ENCODE measurements around the gene KRTAP4-8. TPM values are rescaled to one million over a fixed set of nuclear protein-coding genes. Genes with fewer than 3 reads are reported as not detected.
"Not testable (repeated sequence)": the region's sequence is repeated elsewhere in the genome, so short reads cannot be mapped to it uniquely, and the experiment has no call there.

KRTAP4-8 gene
- not detected for total RNA-seq

- H3K36me3 Mint-ChIP-seq, result no peaks in the 10 kb centered on the region
- H3K4me3 Mint-ChIP-seq, result no peak within 1 kb of the TSS
- intact Hi-C loops (cut with micrococcal nuclease), result no loop called here
- H3K27me3 Mint-ChIP-seq, result peaks cover 7% of the 10 kb centered on the region
- POLR2A ChIA-PET, result no interaction called here
- peaks cover 4% of the 10 kb centered on the region for H3K4me1 Mint-ChIP-seq (ENCODE audit: low read depth)
- H3K9me3 Mint-ChIP-seq, result peaks cover 1% of the 10 kb centered on the region
- CTCF ChIA-PET, result interaction anchor here (0.6 kb wide), 1 partner anchor 20 kb away, joined by 3 read pairs; the partner anchor contains the start of gene KRTAP4-11
- no peak for DNase-seq
- no peak within 1 kb of the TSS for H3K27ac Mint-ChIP-seq
These were observed at the start of gene KRTAP4-8 for GRCh38 chr17:41098042-41098441. TSS of gene KRTAP4-8 (minus strand) at chr17:41098142. CDS start at chr17:41098084, 58 bp downstream.

- intact Hi-C loops (cut with micrococcal nuclease), result no loop called here
- peaks cover 16% of the 10 kb centered on the region for H3K9me3 Mint-ChIP-seq
- peaks cover 8% of the 10 kb centered on the region for H3K36me3 Mint-ChIP-seq
- ChIA-PET POLR2A (no interaction called here), CTCF (no interaction called here)
- H3K27ac Mint-ChIP-seq, result no peak overlapping the region
- no peaks in the 10 kb centered on the region for H3K27me3 Mint-ChIP-seq
- no peak for DNase-seq
- no peaks in the 10 kb centered on the region for H3K4me1 Mint-ChIP-seq (ENCODE audit: low read depth)
- no peak overlapping the region for H3K4me3 Mint-ChIP-seq
These were observed 47.3 kb upstream of the KRTAP4-8 start for GRCh38 chr17:41145261-41145660.

- no peak overlapping the region for H3K4me3 Mint-ChIP-seq
- peaks cover 8% of the 10 kb centered on the region for H3K36me3 Mint-ChIP-seq
- H3K4me1 Mint-ChIP-seq (ENCODE audit: low read depth), result no peaks in the 10 kb centered on the region
- DNase-seq, result no peak
- H3K27ac Mint-ChIP-seq, result no peak overlapping the region
- POLR2A ChIA-PET, result no interaction called here
- H3K27me3 Mint-ChIP-seq, result no peaks in the 10 kb centered on the region
- peaks cover 16% of the 10 kb centered on the region for H3K9me3 Mint-ChIP-seq
- CTCF ChIA-PET, result no interaction called here
- intact Hi-C loops (cut with micrococcal nuclease), result no loop called here
These were observed 46.9 kb upstream of the KRTAP4-8 start for GRCh38 chr17:41144846-41145245.

GRCh38 chr17:41141361-41141760, 43.4 kb upstream of the KRTAP4-8 start:
- ChIA-PET POLR2A (no interaction called here), CTCF (no interaction called here)
- intact Hi-C loops (cut with micrococcal nuclease), result no loop called here
- Mint-ChIP-seq H3K9me3 (peaks cover 23% of the 10 kb centered on the region), H3K27ac (no peak overlapping the region), H3K4me1 (ENCODE audit: low read depth) (no peaks in the 10 kb centered on the region), H3K4me3 (no peak overlapping the region), H3K27me3 (peaks cover 5% of the 10 kb centered on the region), H3K36me3 (peaks cover 11% of the 10 kb centered on the region)
- DNase-seq, result no peak

- Mint-ChIP-seq H3K4me1 (ENCODE audit: low read depth) (no peaks in the 10 kb centered on the region), H3K27me3 (peaks cover 5% of the 10 kb centered on the region), H3K27ac (no peak within 1 kb of the TSS), H3K9me3 (peaks cover 23% of the 10 kb centered on the region), H3K4me3 (no peak within 1 kb of the TSS), H3K36me3 (peaks cover 11% of the 10 kb centered on the region)
- intact Hi-C loops (cut with micrococcal nuclease), result no loop called here
- no peak for DNase-seq
- ChIA-PET POLR2A (no interaction called here), CTCF (interaction anchor here (0.6 kb wide), 1 partner anchor 102 kb away, joined by 3 read pairs; no protein-coding TSS in a partner anchor)
These were observed 42.6 kb upstream of the KRTAP4-8 start, which contains the start of gene KRTAP4-6 for GRCh38 chr17:41140360-41141131. TSS of gene KRTAP4-6 (minus strand) at chr17:41140544. CDS start at chr17:41140487, 57 bp downstream.

GRCh38 chr17:41139865-41140264, 41.9 kb upstream of the KRTAP4-8 start:
- not testable (repeated sequence) for DNase-seq

GRCh38 chr17:41133880-41134735, 36.2 kb upstream of the KRTAP4-8 start:
- Mint-ChIP-seq H3K9me3 (peaks cover 7% of the 10 kb centered on the region), H3K27me3 (peaks cover 2% of the 10 kb centered on the region), H3K36me3 (no peaks in the 10 kb centered on the region), H3K4me3 (no peak overlapping the region), H3K4me1 (ENCODE audit: low read depth) (peaks cover 15% of the 10 kb centered on the region), H3K27ac (no peak overlapping the region)
- ChIA-PET CTCF (no interaction called here), POLR2A (no interaction called here)
- no peak for DNase-seq
- intact Hi-C loops (cut with micrococcal nuclease), result no loop called here

More at GRCh38 chr17:41139865-41140264, 41.9 kb upstream of the KRTAP4-8 start:
- intact Hi-C loops (cut with micrococcal nuclease); POLR2A ChIA-PET; H3K27me3 Mint-ChIP-seq; H3K4me1 Mint-ChIP-seq (ENCODE audit: low read depth); H3K27ac Mint-ChIP-seq; CTCF ChIA-PET; H3K4me3 Mint-ChIP-seq: not testable (repeated sequence)
- Mint-ChIP-seq H3K9me3 (peaks cover 23% of the 10 kb centered on the region), H3K36me3 (peaks cover 11% of the 10 kb centered on the region)

- no peaks in the 10 kb centered on the region for H3K27me3 Mint-ChIP-seq
- CTCF ChIA-PET, result no interaction called here
- H3K4me3 Mint-ChIP-seq, result no peak overlapping the region
These were observed 34.0 kb upstream of the KRTAP4-8 start for GRCh38 chr17:41131979-41132378.

GRCh38 chr17:41127371-41127770, 29.4 kb upstream of the KRTAP4-8 start:
- peaks cover 6% of the 10 kb centered on the region for H3K9me3 Mint-ChIP-seq
- H3K27me3 Mint-ChIP-seq, result no peaks in the 10 kb centered on the region
- no peak overlapping the region for H3K27ac Mint-ChIP-seq
- intact Hi-C loops (cut with micrococcal nuclease), result no loop called here
- DNase-seq, result no peak
- H3K4me1 Mint-ChIP-seq (ENCODE audit: low read depth), result peaks cover 44% of the 10 kb centered on the region
- H3K4me3 Mint-ChIP-seq, result no peak overlapping the region
- H3K36me3 Mint-ChIP-seq, result no peaks in the 10 kb centered on the region
- ChIA-PET CTCF (no interaction called here), POLR2A (no interaction called here)

More at GRCh38 chr17:41131979-41132378, 34.0 kb upstream of the KRTAP4-8 start:
- Mint-ChIP-seq H3K9me3 (peaks cover 7% of the 10 kb centered on the region), H3K27ac (no peak overlapping the region), H3K4me1 (ENCODE audit: low read depth) (peaks cover 15% of the 10 kb centered on the region), H3K36me3 (no peaks in the 10 kb centered on the region)
- POLR2A ChIA-PET, result no interaction called here
- intact Hi-C loops (cut with micrococcal nuclease), result no loop called here
- DNase-seq, result no peak

GRCh38 chr17:41126412-41126811, 28.5 kb upstream of the KRTAP4-8 start:
- H3K27ac Mint-ChIP-seq, result no peak overlapping the region
- ChIA-PET CTCF (no interaction called here), POLR2A (no interaction called here)
- no peak overlapping the region for H3K4me3 Mint-ChIP-seq
- H3K9me3 Mint-ChIP-seq, result peaks cover 11% of the 10 kb centered on the region
- intact Hi-C loops (cut with micrococcal nuclease), result no loop called here
- H3K4me1 Mint-ChIP-seq (ENCODE audit: low read depth), result peaks cover 40% of the 10 kb centered on the region
- H3K27me3 Mint-ChIP-seq, result no peaks in the 10 kb centered on the region
- DNase-seq, result no peak
- H3K36me3 Mint-ChIP-seq, result no peaks in the 10 kb centered on the region

- H3K36me3 Mint-ChIP-seq, result no peaks in the 10 kb centered on the region
- H3K4me3 Mint-ChIP-seq, result no peak overlapping the region
- no peak for DNase-seq
- H3K9me3 Mint-ChIP-seq, result peaks cover 11% of the 10 kb centered on the region
- H3K27me3 Mint-ChIP-seq, result no peaks in the 10 kb centered on the region
- H3K27ac Mint-ChIP-seq, result no peak overlapping the region
- H3K4me1 Mint-ChIP-seq (ENCODE audit: low read depth), result peaks cover 42% of the 10 kb centered on the region
- intact Hi-C loops (cut with micrococcal nuclease), result no loop called here
- CTCF ChIA-PET, result interaction anchor here (1.3 to 1.4 kb wide), 2 partner anchors 424 to 537 kb away, joined by 3 read pairs; no protein-coding TSS in a partner anchor
- POLR2A ChIA-PET, result no interaction called here
These were observed 27.1 kb upstream of the KRTAP4-8 start for GRCh38 chr17:41125064-41125463.

GRCh38 chr17:41123991-41124371, 26.0 kb upstream of the KRTAP4-8 start, which contains the start of gene KRTAP4-12:
TSS of gene KRTAP4-12 (minus strand) at chr17:41124182. CDS start at chr17:41124122, 60 bp downstream.
- H3K36me3 Mint-ChIP-seq; DNase-seq; H3K27me3 Mint-ChIP-seq; intact Hi-C loops (cut with micrococcal nuclease); H3K4me3 Mint-ChIP-seq; POLR2A ChIA-PET; H3K9me3 Mint-ChIP-seq; H3K27ac Mint-ChIP-seq: not testable (repeated sequence)
- H3K4me1 Mint-ChIP-seq (ENCODE audit: low read depth), result peaks cover 45% of the 10 kb centered on the region
- CTCF ChIA-PET, result interaction anchor here (1.3 to 1.4 kb wide), 2 partner anchors 425 to 539 kb away, joined by 3 read pairs; no protein-coding TSS in a partner anchor
